ENCODE data around the gene BLTP2. TPM values are rescaled to one million over a fixed set of nuclear protein-coding genes. Genes with fewer than 3 reads are reported as not detected.

BLTP2 gene
- total and polyA plus RNA-seq, 2 of the 13 experiments (the other 11 are each of a cell fraction or from before 2014, with no cell fraction given), result 66.7 to 80.9 TPM

DNA sequence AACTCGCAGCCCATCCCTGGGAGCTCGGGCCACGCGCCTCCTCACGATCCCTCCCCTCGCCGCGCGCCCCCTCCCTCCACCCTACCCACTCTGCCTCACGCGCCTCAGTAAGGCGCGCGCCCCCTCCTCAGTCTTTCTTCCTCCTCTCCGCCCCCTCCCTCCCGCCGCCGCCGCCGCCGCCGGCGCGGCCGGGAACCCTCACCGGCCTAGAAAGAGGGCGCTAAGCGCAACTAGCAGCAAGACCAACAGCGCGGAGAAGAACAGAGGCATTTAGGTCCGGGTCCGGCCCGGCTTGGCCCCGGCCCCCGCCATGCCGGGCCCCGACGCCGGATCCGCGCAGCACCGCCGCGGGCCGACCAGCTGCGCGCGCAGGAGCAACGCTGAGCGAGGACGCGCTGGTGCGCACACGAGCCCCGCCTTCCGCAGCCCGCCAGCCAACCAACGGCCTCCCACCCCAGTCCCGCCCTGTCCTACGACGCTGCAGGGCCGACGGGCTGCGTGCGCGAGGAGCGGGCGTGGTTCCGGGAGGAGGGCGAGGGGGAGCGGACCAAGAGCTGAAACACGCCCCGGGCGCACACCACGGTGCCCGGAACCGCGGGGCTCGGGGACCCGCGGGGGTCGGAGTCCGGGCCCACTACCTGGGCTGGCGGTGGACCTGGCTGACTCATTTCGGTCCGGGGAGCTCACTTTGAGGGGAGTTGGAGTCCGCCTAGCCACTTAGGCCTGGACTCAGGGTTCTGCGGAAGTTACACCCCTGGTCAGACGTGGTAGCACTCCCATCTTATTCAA is at the start of gene BLTP2 (continued):
- TF ChIP-seq, protein P1, sequence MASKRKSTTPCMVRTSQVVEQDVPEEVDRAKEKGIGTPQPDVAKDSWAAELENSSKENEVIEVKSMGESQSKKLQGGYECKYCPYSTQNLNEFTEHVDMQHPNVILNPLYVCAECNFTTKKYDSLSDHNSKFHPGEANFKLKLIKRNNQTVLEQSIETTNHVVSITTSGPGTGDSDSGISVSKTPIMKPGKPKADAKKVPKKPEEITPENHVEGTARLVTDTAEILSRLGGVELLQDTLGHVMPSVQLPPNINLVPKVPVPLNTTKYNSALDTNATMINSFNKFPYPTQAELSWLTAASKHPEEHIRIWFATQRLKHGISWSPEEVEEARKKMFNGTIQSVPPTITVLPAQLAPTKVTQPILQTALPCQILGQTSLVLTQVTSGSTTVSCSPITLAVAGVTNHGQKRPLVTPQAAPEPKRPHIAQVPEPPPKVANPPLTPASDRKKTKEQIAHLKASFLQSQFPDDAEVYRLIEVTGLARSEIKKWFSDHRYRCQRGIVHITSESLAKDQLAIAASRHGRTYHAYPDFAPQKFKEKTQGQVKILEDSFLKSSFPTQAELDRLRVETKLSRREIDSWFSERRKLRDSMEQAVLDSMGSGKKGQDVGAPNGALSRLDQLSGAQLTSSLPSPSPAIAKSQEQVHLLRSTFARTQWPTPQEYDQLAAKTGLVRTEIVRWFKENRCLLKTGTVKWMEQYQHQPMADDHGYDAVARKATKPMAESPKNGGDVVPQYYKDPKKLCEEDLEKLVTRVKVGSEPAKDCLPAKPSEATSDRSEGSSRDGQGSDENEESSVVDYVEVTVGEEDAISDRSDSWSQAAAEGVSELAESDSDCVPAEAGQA (IDR thresholded peaks at IDR 0.05; ENCODE audit: low read depth), result no peak
- TF ChIP-seq, protein P1 (CRISPR knock-in tag; IDR thresholded peaks at IDR 0.05; ENCODE audit: borderline replicate concordance), result peak; percentile 5; the same call in 1 of the 2 replicates
- TF ChIP-seq TBX2 (CRISPR knock-in tag; IDR thresholded peaks at IDR 0.05; ENCODE audit: borderline replicate concordance) (peak; percentile 56; the same call in 1 of the 2 replicates), RFX1 (IDR thresholded peaks at IDR 0.05) (no peak), FOXK1 (CRISPR knock-in tag; IDR thresholded peaks at IDR 0.05; ENCODE audit: borderline replicate concordance, low read depth) (peak; percentile 80; the same call in 1 of the 2 replicates), ZNF501 (CRISPR knock-in tag; IDR thresholded peaks at IDR 0.05) (peak; percentile 84), SOX5 (CRISPR knock-in tag; IDR thresholded peaks at IDR 0.05; ENCODE audit: borderline replicate concordance) (0 out of 2 replicates have a peak, but pooled peaks have one; percentile 16), MIER3 (CRISPR knock-in tag; IDR thresholded peaks at IDR 0.05; ENCODE audit: borderline replicate concordance) (0 out of 2 replicates have a peak, but pooled peaks have one; percentile 56), TAF15 (IDR thresholded peaks at IDR 0.05; ENCODE audit: low read depth, low read length, poor library complexity, severe bottlenecking) (no peak), ATF7 (IDR thresholded peaks at IDR 0.05) (no peak), ATF7 (CRISPR knock-in tag; IDR thresholded peaks at IDR 0.05) (0 out of 2 replicates have a peak, but pooled peaks have one; percentile 17), ZNF124 (CRISPR knock-in tag; IDR thresholded peaks at IDR 0.05) (peak; percentile 62; the same call in 1 of the 2 replicates), ZNF33B (CRISPR knock-in tag; IDR thresholded peaks at IDR 0.05) (0 out of 2 replicates have a peak, but pooled peaks have one; percentile 45), ZNF589 (CRISPR knock-in tag; conservative IDR thresholded peaks at IDR 0.05) (peak; percentile 88), ZNF644 (CRISPR knock-in tag; IDR thresholded peaks at IDR 0.05; ENCODE audit: low read depth) (no peak)
- TF ChIP-seq, protein P2, sequence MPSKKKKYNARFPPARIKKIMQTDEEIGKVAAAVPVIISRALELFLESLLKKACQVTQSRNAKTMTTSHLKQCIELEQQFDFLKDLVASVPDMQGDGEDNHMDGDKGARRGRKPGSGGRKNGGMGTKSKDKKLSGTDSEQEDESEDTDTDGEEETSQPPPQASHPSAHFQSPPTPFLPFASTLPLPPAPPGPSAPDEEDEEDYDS (CRISPR knock-in tag; IDR thresholded peaks at IDR 0.05), result peak; percentile 78
- TF ChIP-seq, protein P3, sequence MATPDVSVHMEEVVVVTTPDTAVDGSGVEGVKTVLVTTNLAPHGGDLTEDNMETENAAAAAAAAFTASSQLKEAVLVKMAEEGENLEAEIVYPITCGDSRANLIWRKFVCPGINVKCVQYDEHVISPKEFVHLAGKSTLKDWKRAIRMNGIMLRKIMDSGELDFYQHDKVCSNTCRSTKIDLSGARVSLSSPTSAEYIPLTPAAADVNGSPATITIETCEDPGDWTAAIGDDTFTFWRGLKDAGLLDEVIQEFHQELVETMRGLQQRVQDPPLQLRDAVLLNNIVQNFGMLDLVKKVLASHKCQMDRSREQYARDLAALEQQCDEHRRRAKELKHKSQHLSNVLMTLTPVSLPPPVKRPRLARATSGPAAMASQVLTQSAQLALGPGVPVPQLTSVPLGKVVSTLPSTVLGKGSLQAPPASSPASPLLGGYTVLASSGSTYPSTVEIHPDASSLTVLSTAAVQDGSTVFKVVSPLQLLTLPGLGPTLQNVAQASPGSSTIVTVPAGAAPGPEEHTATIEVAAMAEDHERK (CRISPR knock-in tag; IDR thresholded peaks at IDR 0.05; ENCODE audit: low read depth), result peak; percentile 86
- TF ChIP-seq, protein P4, sequence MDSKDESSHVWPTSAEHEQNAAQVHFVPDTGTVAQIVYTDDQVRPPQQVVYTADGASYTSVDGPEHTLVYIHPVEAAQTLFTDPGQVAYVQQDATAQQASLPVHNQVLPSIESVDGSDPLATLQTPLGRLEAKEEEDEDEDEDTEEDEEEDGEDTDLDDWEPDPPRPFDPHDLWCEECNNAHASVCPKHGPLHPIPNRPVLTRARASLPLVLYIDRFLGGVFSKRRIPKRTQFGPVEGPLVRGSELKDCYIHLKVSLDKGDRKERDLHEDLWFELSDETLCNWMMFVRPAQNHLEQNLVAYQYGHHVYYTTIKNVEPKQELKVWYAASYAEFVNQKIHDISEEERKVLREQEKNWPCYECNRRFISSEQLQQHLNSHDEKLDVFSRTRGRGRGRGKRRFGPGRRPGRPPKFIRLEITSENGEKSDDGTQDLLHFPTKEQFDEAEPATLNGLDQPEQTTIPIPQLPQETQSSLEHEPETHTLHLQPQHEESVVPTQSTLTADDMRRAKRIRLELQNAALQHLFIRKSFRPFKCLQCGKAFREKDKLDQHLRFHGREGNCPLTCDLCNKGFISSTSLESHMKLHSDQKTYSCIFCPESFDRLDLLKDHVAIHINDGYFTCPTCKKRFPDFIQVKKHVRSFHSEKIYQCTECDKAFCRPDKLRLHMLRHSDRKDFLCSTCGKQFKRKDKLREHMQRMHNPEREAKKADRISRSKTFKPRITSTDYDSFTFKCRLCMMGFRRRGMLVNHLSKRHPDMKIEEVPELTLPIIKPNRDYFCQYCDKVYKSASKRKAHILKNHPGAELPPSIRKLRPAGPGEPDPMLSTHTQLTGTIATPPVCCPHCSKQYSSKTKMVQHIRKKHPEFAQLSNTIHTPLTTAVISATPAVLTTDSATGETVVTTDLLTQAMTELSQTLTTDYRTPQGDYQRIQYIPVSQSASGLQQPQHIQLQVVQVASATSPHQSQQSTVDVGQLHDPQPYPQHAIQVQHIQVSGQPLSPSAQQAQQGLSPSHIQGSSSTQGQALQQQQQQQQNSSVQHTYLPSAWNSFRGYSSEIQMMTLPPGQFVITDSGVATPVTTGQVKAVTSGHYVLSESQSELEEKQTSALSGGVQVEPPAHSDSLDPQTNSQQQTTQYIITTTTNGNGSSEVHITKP (CRISPR knock-in tag; IDR thresholded peaks at IDR 0.05; ENCODE audit: low read depth), result peak; percentile 87; the same call in 1 of the 2 replicates
